K562 (cell line): Measurements from ENCODE around the gene OTOG. TPM values are rescaled to one million over a fixed set of nuclear protein-coding genes. Genes with fewer than 3 reads are reported as not detected.

ENCODE experiments used
- ATAC-seq: fragments of 200-7000 bp; cut with Tn5 transposase; 3 replicates; pipeline ENCODE4 v1.9.1; 2020; ENCODE audit warnings: moderate library complexity
- BruUV-seq: library from RNA; stranded (reverse); fragments of 400-500 nt; replicated peaks from 2 replicates; lab custom pipeline; 2021; lab: Mats Ljungman, UMichigan
- CTCF ChIA-PET: fragments of 300-600 bp; formaldehyde crosslinking; extraction: SDS; loops from one replicate; lab custom pipeline; 2021; ENCODE audit warnings: low intra/inter-chr PET ratio; lab: Yijun Ruan, JAX
- POLR2A ChIA-PET: fragments of 300-600, 350-650 bp; sonication (Branson Sonifier 250); formaldehyde crosslinking; extraction: SDS; loops from one replicate; lab custom pipeline; 2021; ENCODE audit warnings: antibody characterized with exemption, inconsistent platforms; lab: Yijun Ruan, JAX
- DNase-seq, 4 experiments: peaks; one replicate each; pipeline versions ENCODE4 v3.0.0 to v3.0.0-alpha.2; 2011 to 2018; ENCODE audit warnings: low spot score in 3 of 4, mixed read lengths in 3 of 4; ENCODE audit errors: extremely low read depth in 1 of 4
- FAIRE-seq: peaks from 2 replicates; lab custom pipeline; 2011; peaks lifted over from hg19 to GRCh38; lab: Jason Lieb, UNC
- H2AFZ ChIP-seq: 2 replicates; pipeline ENCODE4 v1.6.0; 2011; ENCODE audit warnings: low read depth, low read length, control low read depth, inconsistent platforms
- H3K27ac ChIP-seq: fragments of 200-600 bp; 3 replicates; pipeline ENCODE4 v1.8.0; 2011; ENCODE audit warnings: low read depth, mild to moderate bottlenecking, control low read depth, inconsistent platforms, low read length, moderate library complexity, mixed read lengths; ENCODE audit errors: extremely low read depth
- H3K27me3 ChIP-seq, 2 experiments: fragments of 300-600 bp in 1 of 2; 2 replicates in 1 of 2; 3 replicates in 1 of 2; pipeline versions ENCODE4 v1.6.0 to v1.8.0; 2011; ENCODE audit warnings: inconsistent platforms in 2 of 2, low read length in 2 of 2, mild to moderate bottlenecking in 1 of 2, mixed read lengths in 1 of 2, moderate library complexity in 1 of 2; ENCODE audit not compliant: control insufficient read depth in 2 of 2, insufficient read depth in 2 of 2
- H3K36me3 ChIP-seq: fragments of 300-600 bp; 3 replicates; pipeline ENCODE4 v1.8.0; 2011; ENCODE audit warnings: mild to moderate bottlenecking, low read length, inconsistent platforms; ENCODE audit not compliant: control insufficient read depth, insufficient read depth
- H3K4me1 ChIP-seq, 2 experiments: fragments of 200-600 bp in 1 of 2; replicated peaks in 1 of 2; 2 replicates in 1 of 2; 3 replicates in 1 of 2; pipeline versions ENCODE4 v1.5.1 to v1.8.0; 2011; ENCODE audit warnings: inconsistent platforms in 2 of 2, low read length in 2 of 2, mild to moderate bottlenecking in 1 of 2, mixed read lengths in 1 of 2, moderate library complexity in 1 of 2; ENCODE audit not compliant: control insufficient read depth in 2 of 2, insufficient read depth in 2 of 2
- H3K4me2 ChIP-seq: 2 replicates; pipeline ENCODE4 v1.6.1; 2011; ENCODE audit warnings: low read length, control low read depth, inconsistent platforms, mixed read lengths; ENCODE audit not compliant: insufficient read depth
- H3K4me3 ChIP-seq: fragments of 200-600 bp; sonication (generic), shearing (Covaris generic); 2 replicates; pipeline ENCODE4 v1.5.1; 2016; ENCODE audit warnings: control low read depth, inconsistent platforms
- H3K79me2 ChIP-seq: fragments of 200-600 bp; 3 replicates; pipeline ENCODE4 v1.8.0; 2011; ENCODE audit warnings: low read length, inconsistent platforms; ENCODE audit not compliant: control insufficient read depth, insufficient read depth
- H3K9ac ChIP-seq, 2 experiments: 2 replicates each; pipeline versions ENCODE4 v1.6.0 to v1.6.1; 2011; ENCODE audit warnings: low read depth in 2 of 2, low read length in 2 of 2, control low read depth in 1 of 2, inconsistent platforms in 1 of 2, mild to moderate bottlenecking in 1 of 2, mixed read lengths in 1 of 2; ENCODE audit not compliant: insufficient read depth in 1 of 2
- H3K9me1 ChIP-seq: one replicate; pipeline ENCODE4 v1.6.0; 2011; ENCODE audit warnings: inconsistent platforms, mild to moderate bottlenecking, low read length, moderate library complexity; ENCODE audit not compliant: control insufficient read depth, insufficient read depth
- H3K9me3 ChIP-seq: replicated peaks from 2 replicates; pipeline ENCODE4 v1.5.1; 2011; ENCODE audit warnings: low read depth, low read length, inconsistent platforms; ENCODE audit not compliant: control insufficient read depth, insufficient read depth
- H4K20me1 ChIP-seq: replicated peaks from 2 replicates; pipeline ENCODE4 v1.6.1; 2011; ENCODE audit warnings: low read length, inconsistent platforms, mixed read lengths; ENCODE audit not compliant: control insufficient read depth, insufficient read depth
- BRCA1 ChIP-seq, 2 experiments: fragments of 450-650 bp in 1 of 2; sonication (generic) in 1 of 2; formaldehyde crosslinking in 1 of 2; IDR thresholded peaks; 2 replicates each; pipeline versions ENCODE4 v1.5.0 to v1.6.1; 2017 to 2020; ENCODE audit warnings: mild to moderate bottlenecking in 1 of 2, missing genetic modification reagents in 1 of 2
- CCAR2 ChIP-seq: fragments of 200-400 bp; formaldehyde crosslinking; IDR thresholded peaks from 2 replicates; pipeline ENCODE4 v1.6.1; 2017; ENCODE audit warnings: mild to moderate bottlenecking, low read depth, low read length
- DDX20 ChIP-seq: fragments of 450-650 bp; IDR thresholded peaks from 2 replicates; pipeline ENCODE4 v1.6.1; 2016; ENCODE audit warnings: missing genetic modification characterization, low read depth, mild to moderate bottlenecking, missing compliant biosample characterization, moderate library complexity
- EHMT2 ChIP-seq: fragments of 450-650 bp; IDR thresholded peaks from 2 replicates; pipeline ENCODE4 v1.6.1; 2018; ENCODE audit warnings: antibody characterized with exemption
- PHF20 ChIP-seq: fragments of 450-650 bp; IDR thresholded peaks from 2 replicates; pipeline ENCODE4 v1.6.1; 2018; ENCODE audit not compliant: partially characterized antibody
- POLR2AphosphoS2 ChIP-seq: IDR thresholded peaks from 2 replicates; pipeline ENCODE4 v1.6.1; 2012; ENCODE audit warnings: low read length, improper control_type of control experiment
- SREBF1 ChIP-seq: fragments of 150-350 bp; IDR thresholded peaks from 2 replicates; pipeline ENCODE4 v1.6.1; 2014; ENCODE audit warnings: antibody characterized with exemption, low read depth, low read length, borderline replicate concordance
- SRF ChIP-seq, 2 experiments: fragments of 250-450, 450-650 bp in 1 of 2; sonication (Bioruptor Pico) in 1 of 2; sonication (generic) in 1 of 2; formaldehyde crosslinking; IDR thresholded peaks; 2 replicates each; pipeline versions ENCODE4 v1.5.0 to v1.5.1; 2020 to 2022; ENCODE audit warnings: mild to moderate bottlenecking in 1 of 2, missing genetic modification reagents in 1 of 2
- TCF7 ChIP-seq: sonication (generic); IDR thresholded peaks from 2 replicates; pipeline ENCODE4 v1.6.1; 2016; ENCODE audit warnings: antibody characterized with exemption, borderline replicate concordance
- ZSCAN29 ChIP-seq: fragments of 450-650 bp; IDR thresholded peaks from 2 replicates; pipeline ENCODE4 v1.6.1; 2017
- WGBS: fragments of 100-300 bp; shearing (Covaris generic); methylation state at CpG from one replicate; pipeline ENCODE4 v1.1.6; 2016; ENCODE audit warnings: low coverage, mixed read lengths; ENCODE audit not compliant: insufficient coverage; ENCODE audit errors: missing lambda C conversion rate; 5-methylcytosine and 5-hydroxymethylcytosine counted together
- in situ Hi-C: fragments of 300-500 bp; cut with MboI; formaldehyde crosslinking; loops from 4 replicates; pipeline ENCODE4 v1.15.0; 2018; ENCODE audit warnings: inconsistent platforms, mixed read lengths
- intact Hi-C: fragments of 100-400 bp; cut with micrococcal nuclease; formaldehyde crosslinking; loops from 2 replicates; pipeline ENCODE4 v1.14.2; 2022
- polyA plus RNA-seq, 8 experiments: library from polyadenylated mRNA; depleted of rRNA in 4 of 8; stranded (reverse) in 5 of 8; unstranded in 3 of 8; fragments of >200 nt; fragmentation: Nextera tagmentation in 2 of 8; fragmentation: Illumina TruSeq in 1 of 8; extraction: Ambion mirVana in 2 of 8; extraction: Trizol in 1 of 8; gene quantifications; 2 replicates each; pipeline versions ENCODE4 v1.2.1 to v1.2.3, GENCODE V29; 2011 to 2014; ENCODE audit warnings: inconsistent platforms in 1 of 8, missing spikeins in 1 of 8
- total RNA-seq, 7 experiments: library from RNA; depleted of rRNA in 6 of 7; stranded (reverse); fragments of >200 nt in 6 of 7; fragmentation: Illumina TruSeq in 2 of 7; extraction: Trizol in 2 of 7; gene quantifications; 2 replicates each; pipeline versions ENCODE4 v1.2.1 to v1.2.3, GENCODE V29; 2011 to 2021; ENCODE audit warnings: low replicate concordance in 1 of 7
- TF ChIP-seq, protein P1 (sequence below): sonication (generic); formaldehyde crosslinking; IDR thresholded peaks from 2 replicates; pipeline ENCODE4 v1.8.0; 2022; ENCODE audit warnings: mild to moderate bottlenecking, missing genetic modification reagents
- TF ChIP-seq, protein P2 (sequence below): fragments of 450-650 bp; IDR thresholded peaks from 2 replicates; pipeline ENCODE4 v1.7.1; 2018; ENCODE audit warnings: mild to moderate bottlenecking, low read depth; ENCODE audit not compliant: partially characterized antibody

OTOG gene
- total and polyA plus RNA-seq, 9 of the 15 experiments (the other 6 are each of a cell fraction or from before 2014, with no cell fraction given) = not detected

DNA sequence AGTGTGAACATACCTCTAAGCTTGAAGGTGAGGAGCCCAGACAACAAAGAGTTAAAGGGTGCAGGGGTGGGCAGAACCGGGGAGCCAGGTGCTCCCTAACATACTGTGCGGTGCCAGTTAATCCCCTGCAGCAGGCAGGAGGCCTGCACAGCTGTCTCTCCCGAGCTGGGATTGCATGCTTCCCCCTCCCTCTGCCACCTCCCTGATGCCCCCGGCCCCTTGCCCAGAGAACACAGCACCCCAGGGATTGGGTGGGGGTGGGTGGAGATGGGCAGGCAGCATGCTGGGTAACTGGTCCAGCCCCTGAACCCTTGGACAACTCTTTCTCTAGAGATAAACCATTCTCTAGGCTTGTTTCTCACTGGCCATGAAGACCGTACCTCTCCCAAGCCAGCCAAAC is 104.6 kb downstream of the OTOG start:
- in situ Hi-C loops = no loop called here
- WGBS = 0% methylated on average over 4 of the region's 5 CpGs

More for the DNA sequence above, 104.6 kb downstream of the OTOG start:
- intact Hi-C loops = no loop called here
- no peak overlapping the region for H3K4me2 ChIP-seq
- H3K4me1 ChIP-seq = peaks cover 0 to 3% of the 10 kb centered on the region in 2 experiments; a peak in 1 of 5 replicates
- H2AFZ ChIP-seq = no peak overlapping the region
- POLR2A ChIA-PET = interaction anchor here (0.7 kb wide), 1 partner anchor 75 kb away, joined by 3 read pairs; no protein-coding TSS in a partner anchor
- H3K36me3 ChIP-seq = no peaks in the 10 kb centered on the region
- CTCF ChIA-PET = no interaction called here
- H3K9me1 ChIP-seq = no peaks in the 10 kb centered on the region
- no peak overlapping the region for H3K9ac ChIP-seq
- DNase-seq (no peak), FAIRE-seq (no peak), ATAC-seq (no peak)
- no peak overlapping the region for H3K27ac ChIP-seq
- H4K20me1 ChIP-seq = no peaks in the 10 kb centered on the region; the same call in 1 of the 2 replicates
- H3K4me3 ChIP-seq = no peak overlapping the region
- peaks cover 4 to 37% of the 10 kb centered on the region in 2 experiments; a peak in 4 of 5 replicates for H3K27me3 ChIP-seq
- no peaks in the 10 kb centered on the region for H3K79me2 ChIP-seq
- H3K9me3 ChIP-seq = no peaks in the 10 kb centered on the region
- TF ChIP-seq CCAR2 (no peak), TCF7 (no peak), ZSCAN29 (no peak), POLR2AphosphoS2 (no peak), BRCA1 (IDR thresholded peaks at IDR 0.05) (no peak), BRCA1 (CRISPR knock-in tag; IDR thresholded peaks at IDR 0.05) (no peak), EHMT2 (no peak), SRF (CRISPR knock-in tag; IDR thresholded peaks at IDR 0.05) (no peak), SREBF1 (no peak), PHF20 (no peak), DDX20 (no peak)
- TF ChIP-seq, protein P1, sequence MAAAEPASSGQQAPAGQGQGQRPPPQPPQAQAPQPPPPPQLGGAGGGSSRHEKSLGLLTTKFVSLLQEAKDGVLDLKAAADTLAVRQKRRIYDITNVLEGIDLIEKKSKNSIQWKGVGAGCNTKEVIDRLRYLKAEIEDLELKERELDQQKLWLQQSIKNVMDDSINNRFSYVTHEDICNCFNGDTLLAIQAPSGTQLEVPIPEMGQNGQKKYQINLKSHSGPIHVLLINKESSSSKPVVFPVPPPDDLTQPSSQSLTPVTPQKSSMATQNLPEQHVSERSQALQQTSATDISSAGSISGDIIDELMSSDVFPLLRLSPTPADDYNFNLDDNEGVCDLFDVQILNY = no peak
- TF ChIP-seq, protein P2, sequence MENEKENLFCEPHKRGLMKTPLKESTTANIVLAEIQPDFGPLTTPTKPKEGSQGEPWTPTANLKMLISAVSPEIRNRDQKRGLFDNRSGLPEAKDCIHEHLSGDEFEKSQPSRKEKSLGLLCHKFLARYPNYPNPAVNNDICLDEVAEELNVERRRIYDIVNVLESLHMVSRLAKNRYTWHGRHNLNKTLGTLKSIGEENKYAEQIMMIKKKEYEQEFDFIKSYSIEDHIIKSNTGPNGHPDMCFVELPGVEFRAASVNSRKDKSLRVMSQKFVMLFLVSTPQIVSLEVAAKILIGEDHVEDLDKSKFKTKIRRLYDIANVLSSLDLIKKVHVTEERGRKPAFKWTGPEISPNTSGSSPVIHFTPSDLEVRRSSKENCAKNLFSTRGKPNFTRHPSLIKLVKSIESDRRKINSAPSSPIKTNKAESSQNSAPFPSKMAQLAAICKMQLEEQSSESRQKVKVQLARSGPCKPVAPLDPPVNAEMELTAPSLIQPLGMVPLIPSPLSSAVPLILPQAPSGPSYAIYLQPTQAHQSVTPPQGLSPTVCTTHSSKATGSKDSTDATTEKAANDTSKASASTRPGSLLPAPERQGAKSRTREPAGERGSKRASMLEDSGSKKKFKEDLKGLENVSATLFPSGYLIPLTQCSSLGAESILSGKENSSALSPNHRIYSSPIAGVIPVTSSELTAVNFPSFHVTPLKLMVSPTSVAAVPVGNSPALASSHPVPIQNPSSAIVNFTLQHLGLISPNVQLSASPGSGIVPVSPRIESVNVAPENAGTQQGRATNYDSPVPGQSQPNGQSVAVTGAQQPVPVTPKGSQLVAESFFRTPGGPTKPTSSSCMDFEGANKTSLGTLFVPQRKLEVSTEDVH = no peak
- no TSS peak for BruUV-seq
